T-helper 2 cell treated with Interferon-gamma antibody and Interleukin-4, amounts not matched to agents 5 μg/mL and 100 μg/mL, for 36 hours (primary cell): ENCODE data around the gene ABCF2.

Experiments
- DNase-seq: peaks from one replicate; pipeline ENCODE4 v3.0.0; 2021; ENCODE audit warnings: low spot score
- H3K27ac Mint-ChIP-seq: one replicate; pipeline ENCODE4 v1.8.0; 2021; ENCODE audit warnings: mild to moderate bottlenecking, mixed read lengths
- H3K27me3 Mint-ChIP-seq: one replicate; pipeline ENCODE4 v1.8.0; 2021; ENCODE audit warnings: low read depth, mixed read lengths
- H3K36me3 Mint-ChIP-seq: one replicate; pipeline ENCODE4 v1.8.0; 2021; ENCODE audit warnings: low read depth, mixed read lengths
- H3K4me1 Mint-ChIP-seq: one replicate; pipeline ENCODE4 v1.8.0; 2021; ENCODE audit warnings: low read depth, mixed read lengths
- H3K4me3 Mint-ChIP-seq: one replicate; pipeline ENCODE4 v1.8.0; 2022; ENCODE audit warnings: mild to moderate bottlenecking, moderate library complexity, mixed read lengths
- H3K9me3 Mint-ChIP-seq: one replicate; pipeline ENCODE4 v1.8.0; 2021; ENCODE audit warnings: mixed read lengths

ABCF2 gene

DNA sequence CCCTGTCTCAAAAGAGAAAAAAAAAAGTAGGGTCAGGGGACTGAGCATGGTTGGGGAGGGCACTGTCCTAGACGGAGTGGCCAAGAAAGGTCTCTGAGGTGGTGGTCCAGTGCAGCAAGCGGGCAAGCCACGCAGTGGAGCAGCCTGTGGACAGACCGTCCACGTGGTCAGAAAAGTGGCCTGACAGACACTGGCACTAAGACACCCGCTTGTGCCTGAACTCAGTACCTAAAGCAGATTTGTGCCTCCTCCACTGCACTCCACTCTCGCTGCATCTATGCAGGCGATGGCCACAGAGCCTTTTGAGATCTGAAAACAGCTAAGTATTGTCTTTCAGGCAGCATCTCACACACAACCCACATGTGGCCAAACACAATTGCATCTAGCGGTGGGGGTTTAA lies 48.8 kb downstream of the ABCF2 start:
- no peaks in the 10 kb centered on the region for H3K36me3 Mint-ChIP-seq

DNA sequence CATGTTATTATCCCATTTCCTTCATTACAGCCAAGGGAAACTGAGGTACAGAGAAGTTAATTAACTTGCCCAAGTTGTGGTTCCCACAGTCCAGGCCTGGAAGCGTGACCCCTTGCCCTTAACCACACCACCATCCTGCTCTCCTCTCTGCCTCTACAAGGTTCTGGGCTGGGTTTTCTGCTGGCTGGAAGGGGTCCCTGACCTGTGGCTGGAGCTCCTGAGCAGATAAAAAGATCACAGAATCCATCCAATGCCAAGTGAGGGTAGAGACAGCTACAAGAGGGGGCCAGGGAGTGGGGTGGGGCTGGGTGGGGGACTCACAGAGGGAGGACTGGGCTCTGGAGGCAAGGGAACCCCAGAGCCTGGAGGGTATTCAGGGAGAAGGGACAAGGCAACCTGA lies 49.7 kb downstream of the ABCF2 start:
- Mint-ChIP-seq H3K27ac (no peak overlapping the region), H3K36me3 (no peaks in the 10 kb centered on the region), H3K9me3 (no peaks in the 10 kb centered on the region), H3K4me3 (no peak overlapping the region), H3K27me3 (peaks cover 10% of the 10 kb centered on the region), H3K4me1 (peaks cover 4% of the 10 kb centered on the region)
- DNase-seq: no peak

More for the DNA sequence above, 48.8 kb downstream of the ABCF2 start:
- peaks cover 6% of the 10 kb centered on the region for H3K27me3 Mint-ChIP-seq
- no peak for DNase-seq
- H3K4me1 Mint-ChIP-seq: no peaks in the 10 kb centered on the region
- no peak overlapping the region for H3K27ac Mint-ChIP-seq
- H3K4me3 Mint-ChIP-seq: no peak overlapping the region
- H3K9me3 Mint-ChIP-seq: no peaks in the 10 kb centered on the region

DNA sequence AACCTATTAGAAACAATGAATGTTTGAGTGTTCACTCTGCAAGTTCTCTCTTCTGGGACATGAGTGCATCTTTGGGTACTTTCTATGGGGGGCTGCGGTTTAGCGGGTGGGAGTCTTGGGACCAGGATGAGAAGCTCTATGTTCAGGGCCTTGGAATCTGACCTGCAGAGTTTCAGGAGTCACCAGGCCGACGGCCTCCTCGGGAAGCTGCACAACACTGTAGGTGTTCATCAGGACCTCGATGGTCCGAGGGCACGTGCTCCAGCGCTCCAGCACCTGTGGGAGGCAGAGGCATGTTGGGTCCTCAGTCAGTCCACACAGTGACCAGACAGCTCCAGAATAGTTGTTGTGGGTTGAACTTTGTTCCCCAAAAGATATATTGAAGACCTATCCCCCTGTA lies 50.6 kb downstream of the ABCF2 start:
- Mint-ChIP-seq H3K27ac (no peak overlapping the region), H3K9me3 (no peaks in the 10 kb centered on the region), H3K36me3 (no peaks in the 10 kb centered on the region), H3K27me3 (peaks cover 13% of the 10 kb centered on the region), H3K4me3 (no peak overlapping the region), H3K4me1 (peaks cover 6% of the 10 kb centered on the region)
- DNase-seq: no peak

DNA sequence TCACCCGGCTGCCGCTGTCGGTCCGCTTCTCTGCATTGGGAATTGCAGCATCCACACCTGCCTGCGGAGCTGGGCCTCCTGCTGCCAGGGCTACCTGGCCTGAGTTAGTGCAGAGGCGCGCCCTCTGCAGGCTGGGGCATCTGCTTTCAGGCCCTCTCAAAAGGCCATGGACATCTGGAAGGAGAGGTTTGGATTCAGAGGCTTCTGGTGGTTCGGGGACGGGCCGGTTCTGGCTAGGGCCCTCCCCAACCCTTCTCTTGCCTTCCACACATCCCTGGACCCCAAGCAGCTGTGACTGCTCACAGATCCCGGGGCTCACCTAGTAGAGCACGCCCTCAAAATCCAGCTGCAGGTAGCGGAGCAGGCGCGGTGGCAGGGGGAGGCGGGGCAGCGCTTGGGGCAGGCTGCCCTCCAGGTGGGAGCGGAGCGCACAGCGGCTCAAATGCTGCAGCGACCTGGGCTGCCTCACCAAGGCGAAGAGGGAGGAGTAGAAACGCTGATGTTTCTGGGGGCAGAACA lies 51.2 kb downstream of the ABCF2 start:
- no peak for DNase-seq
- Mint-ChIP-seq H3K4me3 (no peak overlapping the region), H3K27ac (no peak overlapping the region), H3K9me3 (no peaks in the 10 kb centered on the region), H3K4me1 (peaks cover 6% of the 10 kb centered on the region), H3K27me3 (peaks cover 19% of the 10 kb centered on the region), H3K36me3 (no peaks in the 10 kb centered on the region)

DNA sequence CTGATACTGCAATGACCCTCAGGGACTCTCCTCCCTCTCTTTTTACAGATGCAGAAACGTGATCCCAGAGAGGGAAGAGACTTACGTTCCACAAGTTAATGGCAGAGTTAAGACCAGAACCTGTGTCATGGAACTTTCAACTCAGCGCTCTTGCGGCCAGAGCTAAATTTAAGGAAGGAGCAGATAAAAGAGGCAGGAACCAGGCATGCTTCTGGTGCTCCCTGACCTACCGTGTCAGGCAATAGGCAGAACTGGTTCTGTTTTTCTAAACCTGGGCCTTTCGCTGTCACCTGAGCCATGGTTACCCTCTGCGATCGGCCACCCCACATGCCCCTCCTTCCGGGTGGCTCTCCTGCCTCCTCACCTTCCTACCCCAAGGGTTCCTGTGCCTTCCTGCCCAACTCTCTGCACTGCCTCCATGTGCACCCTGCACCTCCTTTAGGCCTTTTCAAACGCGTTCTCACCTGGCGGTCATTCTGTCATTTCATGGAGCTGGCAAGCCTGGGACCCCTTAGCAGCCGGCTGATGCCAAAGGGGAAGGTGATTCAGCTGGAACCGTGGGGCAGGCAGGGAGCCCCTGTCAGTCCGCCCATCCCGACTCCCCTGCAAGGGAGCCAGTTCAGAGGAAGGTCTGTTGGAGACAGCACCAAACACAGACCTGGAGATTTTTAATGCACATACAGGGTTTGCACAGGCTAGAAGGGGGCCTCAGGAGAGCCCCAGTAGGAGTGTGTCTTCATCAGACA lies 51.8 kb downstream of the ABCF2 start:
- Mint-ChIP-seq H3K9me3 (no peaks in the 10 kb centered on the region), H3K4me3 (no peak overlapping the region), H3K4me1 (peaks cover 6% of the 10 kb centered on the region), H3K27me3 (peaks cover 22% of the 10 kb centered on the region), H3K36me3 (no peaks in the 10 kb centered on the region), H3K27ac (no peak overlapping the region)
- no peak for DNase-seq

GRCh38 chr7:151174246-151175046 lies 52.6 kb downstream of the ABCF2 start:
- Mint-ChIP-seq H3K27ac (no peak overlapping the region), H3K27me3 (peaks cover 30% of the 10 kb centered on the region), H3K36me3 (no peaks in the 10 kb centered on the region), H3K9me3 (no peaks in the 10 kb centered on the region), H3K4me1 (peaks cover 6% of the 10 kb centered on the region), H3K4me3 (no peak overlapping the region)
- no peak for DNase-seq

DNA sequence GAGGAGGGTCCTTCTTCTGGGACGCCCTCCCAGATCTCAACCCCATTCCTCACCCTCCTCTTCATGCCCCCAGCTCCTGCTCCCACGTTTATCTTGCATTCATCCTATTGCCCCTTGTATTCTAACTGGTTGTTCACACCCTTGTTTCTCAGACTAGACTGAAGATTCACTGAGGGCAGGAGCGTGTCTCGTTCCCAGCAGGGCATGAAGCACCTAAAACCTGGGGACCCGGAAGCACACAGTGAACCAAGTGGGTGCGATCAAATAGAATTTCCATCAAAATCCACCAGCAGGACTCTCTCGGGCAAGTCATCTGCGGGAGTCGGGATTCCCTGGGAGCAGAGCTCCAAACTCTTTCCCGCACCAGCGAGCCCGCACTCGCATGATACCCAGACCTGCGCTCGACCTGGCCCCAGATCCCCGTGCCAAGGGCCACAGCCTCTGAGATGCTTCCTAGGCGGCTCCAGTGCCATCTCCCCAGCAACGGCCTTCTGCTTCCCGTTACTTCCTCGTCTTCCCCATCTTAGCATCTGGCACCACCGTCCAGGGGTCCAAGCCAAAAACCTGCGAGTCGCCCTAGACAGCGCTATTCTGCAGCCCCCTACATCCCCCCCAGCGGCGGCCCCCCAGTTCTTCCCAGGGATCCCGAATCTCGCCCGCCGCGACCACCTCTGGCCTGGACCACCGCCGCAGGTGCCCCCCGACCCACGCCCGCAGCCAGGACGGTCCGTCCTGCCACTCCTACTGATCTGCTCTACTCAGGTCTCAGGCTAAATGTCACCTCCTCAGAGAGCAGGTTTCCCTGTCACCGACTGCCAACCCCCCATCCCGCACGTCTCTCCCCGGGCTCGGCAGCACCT lies 53.4 kb downstream of the ABCF2 start:
- no peak overlapping the region for H3K27ac Mint-ChIP-seq
- no peak for DNase-seq
- H3K4me3 Mint-ChIP-seq: no peak overlapping the region
- H3K9me3 Mint-ChIP-seq: no peaks in the 10 kb centered on the region
- no peaks in the 10 kb centered on the region for H3K36me3 Mint-ChIP-seq
- peaks cover 6% of the 10 kb centered on the region for H3K4me1 Mint-ChIP-seq
- peaks cover 35% of the 10 kb centered on the region for H3K27me3 Mint-ChIP-seq

- no peak overlapping the region for H3K27ac Mint-ChIP-seq
- peaks cover 9% of the 10 kb centered on the region for H3K4me1 Mint-ChIP-seq
- no peak overlapping the region for H3K4me3 Mint-ChIP-seq
- no peaks in the 10 kb centered on the region for H3K9me3 Mint-ChIP-seq
- H3K36me3 Mint-ChIP-seq: no peaks in the 10 kb centered on the region
- peak; percentile 79 for DNase-seq
- H3K27me3 Mint-ChIP-seq: peaks cover 39% of the 10 kb centered on the region
These were observed 54.5 kb downstream of the ABCF2 start for GRCh38 chr7:151172273-151173141.

DNA sequence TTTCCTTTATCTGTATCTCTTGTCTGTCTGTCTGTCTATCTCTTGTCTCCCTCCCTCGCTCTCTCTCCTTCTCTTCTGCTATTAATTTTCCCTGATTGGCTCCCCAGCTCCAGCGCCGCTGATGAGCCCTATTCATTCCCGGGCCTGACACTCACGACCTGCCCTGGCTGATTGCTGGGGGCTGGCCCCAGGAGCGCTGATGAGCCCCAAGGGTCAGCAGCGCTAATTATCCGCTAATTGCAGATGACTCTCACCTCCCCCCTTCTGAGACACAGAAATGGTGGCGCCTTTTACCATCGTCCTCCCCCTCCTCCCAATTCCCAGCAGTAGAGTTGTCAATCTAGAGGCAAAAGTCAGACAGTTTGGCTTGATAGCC lies 58.2 kb downstream of the ABCF2 start:
- peak overlapping the region; percentile 16 for H3K4me3 Mint-ChIP-seq
- no peak overlapping the region for H3K27ac Mint-ChIP-seq
- DNase-seq: no peak
- H3K36me3 Mint-ChIP-seq: no peaks in the 10 kb centered on the region
- peaks cover 47% of the 10 kb centered on the region for H3K27me3 Mint-ChIP-seq
- H3K4me1 Mint-ChIP-seq: peaks cover 9% of the 10 kb centered on the region
- H3K9me3 Mint-ChIP-seq: no peaks in the 10 kb centered on the region

GRCh38 chr7:151168003-151168786 lies 58.8 kb downstream of the ABCF2 start:
- DNase-seq: peak; percentile 59
- no peaks in the 10 kb centered on the region for H3K36me3 Mint-ChIP-seq
- H3K4me3 Mint-ChIP-seq: peak overlapping the region; percentile 16
- no peak overlapping the region for H3K27ac Mint-ChIP-seq
- peaks cover 9% of the 10 kb centered on the region for H3K4me1 Mint-ChIP-seq
- H3K27me3 Mint-ChIP-seq: peaks cover 47% of the 10 kb centered on the region
- H3K9me3 Mint-ChIP-seq: no peaks in the 10 kb centered on the region

DNA sequence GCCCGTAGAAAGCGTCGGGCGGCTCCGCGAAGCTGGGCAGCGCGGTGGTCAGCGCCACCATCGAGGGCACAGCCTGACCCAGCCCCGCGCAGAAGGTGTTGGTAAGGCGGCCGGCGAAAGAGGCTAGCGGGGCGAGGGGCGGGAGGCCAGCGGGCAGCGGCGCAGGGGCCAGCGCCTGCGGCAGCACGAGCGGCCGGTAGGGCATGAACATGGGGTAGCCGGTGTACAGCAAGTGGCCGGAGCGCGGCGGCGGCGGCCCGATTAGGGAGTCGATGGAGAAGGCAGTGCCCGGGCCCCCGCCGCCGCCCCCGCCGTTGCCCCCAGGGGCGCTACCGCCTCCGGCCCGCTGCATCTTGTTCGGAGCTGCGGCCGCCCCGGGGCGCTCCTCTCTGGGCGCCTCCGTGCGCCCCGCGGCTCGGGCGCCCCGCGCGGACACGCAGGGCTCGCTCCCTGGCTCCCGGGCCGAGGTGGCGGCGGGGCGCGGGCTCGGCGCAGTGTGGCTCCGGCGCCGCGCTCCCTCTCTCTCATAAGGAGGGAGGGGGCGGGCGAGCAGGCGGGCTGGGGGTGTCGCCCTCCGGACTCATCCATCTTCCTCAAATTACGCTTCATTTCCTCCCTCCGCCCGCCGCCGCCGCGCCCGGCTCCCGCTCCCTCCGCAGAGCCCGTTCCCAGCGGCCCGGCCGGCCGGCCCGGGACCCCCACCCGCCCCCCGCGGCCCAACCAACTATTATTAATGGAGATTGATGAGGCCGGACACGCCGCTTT lies 59.6 kb downstream of the ABCF2 start, which contains the start of gene GBX1:
GBX1 (minus strand) TSS at position 498 of the 765 bp plus-strand sequence; CDS start at position 352, 146 bp downstream.
- H3K27me3 Mint-ChIP-seq: peaks cover 43% of the 10 kb centered on the region
- no peak within 1 kb of the TSS for H3K27ac Mint-ChIP-seq

More for the DNA sequence above, 59.6 kb downstream of the ABCF2 start, which contains the start of gene GBX1:
- Mint-ChIP-seq H3K36me3 (no peaks in the 10 kb centered on the region), H3K4me1 (peaks cover 6% of the 10 kb centered on the region), H3K4me3 (peak within 1 kb of the TSS; percentile 17), H3K9me3 (no peaks in the 10 kb centered on the region)
- no peak for DNase-seq
